Activated CD4-positive, alpha-beta T cell treated with anti-CD3 and anti-CD28 coated beads, Interleukin-2, amount 50 U/mL, for 24 hours (primary cell): ENCODE data around the gene DNAL1.
"Not testable (repeated sequence)": the region's sequence is repeated elsewhere in the genome, so short reads cannot be mapped to it uniquely, and the experiment has no call there.

Source experiments
- DNase-seq, 2 donors: peaks; one replicate each; pipeline ENCODE4 v3.0.0-alpha.2; 2020; ENCODE audit warnings: low read depth in 1 of 2, low spot score in 1 of 2

DNAL1 gene

GRCh38 chr14:73696466-73697400, 51.9 kb downstream of the DNAL1 start:
- no peak for DNase-seq

DNA sequence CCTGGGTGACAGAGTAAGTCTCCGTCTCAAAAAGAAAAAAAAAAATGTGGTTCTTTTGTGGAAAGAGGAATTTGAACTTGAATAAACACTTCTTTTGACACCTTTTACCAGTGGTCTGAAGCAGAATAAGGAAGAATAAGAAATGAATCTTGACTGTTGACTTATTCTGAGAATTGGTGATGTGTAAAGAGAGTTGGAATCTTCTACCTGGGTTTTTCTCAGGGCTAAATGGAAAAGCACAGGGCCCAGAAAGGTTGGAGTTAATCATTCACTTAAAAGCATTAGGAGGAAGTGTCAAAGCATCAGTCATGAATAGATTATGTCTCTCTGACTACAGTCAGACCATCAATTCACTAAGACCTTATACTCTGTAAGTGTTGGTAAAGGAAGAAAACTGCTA, 55.5 kb downstream of the DNAL1 start:
- no peak for DNase-seq

DNA sequence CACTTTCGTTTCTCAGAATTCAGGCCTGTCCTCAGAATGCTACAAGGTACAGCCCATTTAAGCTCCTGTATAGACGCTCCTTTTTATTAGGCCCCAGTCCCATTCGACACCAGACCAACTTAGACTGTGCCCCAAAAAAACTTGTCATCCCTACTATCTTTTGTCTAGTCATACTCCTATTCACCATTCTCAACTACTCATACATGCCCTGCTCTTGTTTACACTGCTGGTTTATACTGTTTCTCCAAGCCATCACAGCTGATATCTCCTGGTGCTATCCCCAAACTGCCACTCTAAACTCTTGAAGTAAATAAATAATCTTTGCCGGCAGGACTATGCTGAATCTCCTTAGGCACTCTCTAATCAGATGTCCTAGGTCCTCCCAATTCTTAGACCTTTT, 63.3 kb downstream of the DNAL1 start:
- DNase-seq: not testable (repeated sequence)

GRCh38 chr14:73709904-73710469, 65.2 kb downstream of the DNAL1 start:
- no peak for DNase-seq

- no peak for DNase-seq
These were observed 66.0 kb downstream of the DNAL1 start for GRCh38 chr14:73710737-73711136.

DNA sequence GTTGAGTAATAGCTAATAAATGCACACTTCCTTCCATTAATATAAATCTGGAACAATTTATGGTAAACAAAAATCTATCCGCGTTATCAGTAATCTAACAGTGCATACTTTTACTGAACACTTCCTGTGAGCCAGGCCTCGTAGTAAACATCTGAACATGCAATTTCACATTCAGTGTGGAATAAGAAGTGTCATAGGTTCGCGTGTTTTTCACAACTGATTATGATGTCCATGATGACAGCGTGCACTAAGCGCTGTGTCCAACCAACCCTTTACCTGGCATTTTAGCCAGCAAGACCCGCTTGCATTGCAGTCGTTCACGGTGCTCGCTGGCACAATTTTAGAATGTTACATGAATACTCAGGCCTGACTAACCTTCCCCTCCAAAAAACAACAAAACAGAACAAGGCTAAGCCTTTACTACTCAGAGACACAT, 67.3 kb downstream of the DNAL1 start:
- no peak for DNase-seq

GRCh38 chr14:73712540-73713180, 67.9 kb downstream of the DNAL1 start:
- no peak for DNase-seq

DNA sequence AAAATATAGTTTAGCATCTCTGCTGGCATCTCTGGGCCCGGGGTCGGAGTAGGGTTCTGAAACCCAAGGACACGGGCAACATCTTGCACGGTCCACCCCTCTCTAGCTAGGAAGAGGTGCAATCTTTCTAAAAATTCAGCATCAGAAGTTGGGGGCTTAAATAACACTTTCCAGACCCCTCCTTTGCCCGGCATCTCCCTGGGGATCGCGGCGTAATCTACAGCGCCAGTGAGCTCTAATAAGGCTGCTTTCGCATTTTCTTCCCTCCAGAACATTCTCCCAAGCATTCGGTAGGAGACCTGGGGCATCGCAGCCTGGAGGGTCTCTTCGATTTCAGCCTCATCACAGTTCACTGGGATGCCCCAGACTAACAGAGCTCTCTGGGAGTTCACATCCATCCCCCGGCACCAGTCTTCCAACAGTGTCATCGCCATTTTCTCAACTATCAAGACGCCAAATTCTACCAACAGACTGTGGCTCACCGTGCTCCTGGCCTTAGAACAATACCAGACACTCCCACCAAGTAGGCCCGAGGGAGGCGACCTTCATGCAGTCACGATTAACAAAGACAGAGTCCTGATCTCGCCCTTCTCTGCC, 68.5 kb downstream of the DNAL1 start:
- no peak for DNase-seq

DNA sequence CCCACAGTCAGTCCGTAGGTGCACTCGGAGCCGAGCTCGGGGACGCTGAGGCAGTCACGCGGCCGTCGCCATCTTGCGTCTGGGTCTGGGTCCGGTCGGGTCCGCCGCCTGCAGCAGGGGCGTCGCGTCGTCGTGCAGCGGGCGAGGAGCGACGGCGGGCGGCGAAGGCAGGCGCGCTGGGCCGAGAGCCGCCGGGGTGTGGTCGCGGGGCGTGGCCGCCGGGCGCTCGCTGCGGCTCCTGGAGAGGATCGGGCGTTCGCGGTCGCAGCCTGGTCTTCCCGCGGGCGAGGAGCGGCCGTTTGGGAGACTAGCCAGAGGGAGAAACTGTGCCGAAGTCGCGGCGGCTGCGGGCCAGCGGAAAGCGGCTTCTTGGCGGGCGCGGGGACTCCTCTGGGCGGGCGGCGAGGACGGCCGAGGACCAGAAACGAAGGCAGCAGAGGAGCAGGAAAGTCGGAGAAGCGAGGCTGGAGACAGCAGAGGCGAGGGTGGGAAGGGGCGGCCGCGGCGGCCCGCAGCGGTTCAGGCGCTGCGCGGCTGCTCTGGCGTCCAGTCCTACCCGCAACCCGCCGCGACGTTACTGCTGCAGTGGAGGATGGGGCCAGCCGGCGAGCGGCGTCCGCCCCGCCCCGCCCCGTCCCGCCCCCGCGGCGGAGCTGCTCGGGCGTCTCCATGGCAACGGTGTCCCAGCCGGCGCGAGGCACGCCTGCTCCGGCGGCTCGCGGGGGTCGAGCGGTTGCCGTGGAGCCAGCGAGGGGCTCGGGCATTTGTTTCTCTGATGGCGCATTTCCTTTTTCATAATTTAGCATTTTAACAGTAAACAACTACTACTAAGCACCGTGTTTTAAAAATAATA, 69.2 kb downstream of the DNAL1 start, which contains the start of gene PNMA1:
PNMA1 (minus strand) TSS at position 582 of the 853 bp plus-strand sequence. CDS start 745 bp downstream, outside the sequence.
- DNase-seq: peak; percentile 68 to 76

DNA sequence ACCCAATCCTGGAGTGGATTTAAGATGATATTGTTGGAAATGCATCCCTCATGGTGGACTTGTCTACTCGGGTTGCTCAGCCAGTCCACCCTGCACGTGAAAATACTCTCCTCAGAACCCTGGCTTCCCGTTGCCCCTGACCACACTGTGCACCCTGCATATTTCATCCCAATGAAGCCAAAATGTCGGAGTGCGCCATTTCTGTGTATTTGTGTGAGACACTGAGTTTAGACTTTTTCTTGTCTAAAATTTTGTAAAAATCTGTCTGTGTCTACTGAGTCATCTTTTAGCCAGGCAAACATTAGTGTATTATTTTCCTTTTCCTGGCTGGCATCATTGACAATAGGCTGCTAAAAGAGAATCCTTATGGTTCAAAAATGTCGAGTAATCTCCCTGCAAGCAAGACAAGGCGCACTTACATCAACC, 69.9 kb downstream of the DNAL1 start:
- no peak for DNase-seq

DNA sequence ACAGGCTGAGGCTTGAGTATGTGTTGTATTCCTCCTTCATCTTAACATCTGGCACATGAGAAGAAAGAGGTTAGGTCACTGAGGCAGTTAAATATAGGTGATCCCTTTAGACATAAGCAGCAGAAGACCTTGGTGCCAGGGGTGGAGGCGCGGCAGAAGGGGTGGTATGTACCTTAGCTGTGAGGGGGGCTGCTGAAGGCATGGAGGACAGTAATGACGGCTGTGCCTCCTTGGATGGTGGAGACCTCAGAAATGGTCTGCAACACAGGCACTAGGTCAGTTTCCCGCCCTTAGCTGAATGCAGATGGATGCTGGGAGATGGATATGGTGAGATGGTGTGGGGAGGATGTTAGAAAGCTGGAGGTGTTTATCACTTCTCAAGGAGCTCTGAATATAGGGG, 70.9 kb downstream of the DNAL1 start:
- DNase-seq: no peak

DNA sequence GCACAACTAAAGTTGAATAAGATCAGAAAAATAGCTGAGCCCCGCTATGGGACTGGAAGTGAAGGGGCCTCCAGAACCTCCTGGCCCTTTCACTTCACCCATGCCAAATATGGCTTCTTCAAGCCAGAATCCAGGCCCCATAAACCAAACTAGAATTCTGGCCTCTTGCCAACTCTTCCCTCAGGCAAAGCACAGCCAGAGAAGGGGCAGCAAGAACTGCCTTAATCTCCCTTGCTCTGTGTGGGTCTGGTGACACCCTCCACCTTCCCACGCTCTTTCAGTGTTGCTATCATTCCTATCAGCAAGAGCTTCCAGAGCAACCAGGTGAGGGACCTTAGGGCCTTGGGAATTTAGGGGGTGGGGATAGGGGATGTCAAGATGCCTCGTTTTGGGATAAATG, 72.5 kb downstream of the DNAL1 start:
- no peak for DNase-seq

DNA sequence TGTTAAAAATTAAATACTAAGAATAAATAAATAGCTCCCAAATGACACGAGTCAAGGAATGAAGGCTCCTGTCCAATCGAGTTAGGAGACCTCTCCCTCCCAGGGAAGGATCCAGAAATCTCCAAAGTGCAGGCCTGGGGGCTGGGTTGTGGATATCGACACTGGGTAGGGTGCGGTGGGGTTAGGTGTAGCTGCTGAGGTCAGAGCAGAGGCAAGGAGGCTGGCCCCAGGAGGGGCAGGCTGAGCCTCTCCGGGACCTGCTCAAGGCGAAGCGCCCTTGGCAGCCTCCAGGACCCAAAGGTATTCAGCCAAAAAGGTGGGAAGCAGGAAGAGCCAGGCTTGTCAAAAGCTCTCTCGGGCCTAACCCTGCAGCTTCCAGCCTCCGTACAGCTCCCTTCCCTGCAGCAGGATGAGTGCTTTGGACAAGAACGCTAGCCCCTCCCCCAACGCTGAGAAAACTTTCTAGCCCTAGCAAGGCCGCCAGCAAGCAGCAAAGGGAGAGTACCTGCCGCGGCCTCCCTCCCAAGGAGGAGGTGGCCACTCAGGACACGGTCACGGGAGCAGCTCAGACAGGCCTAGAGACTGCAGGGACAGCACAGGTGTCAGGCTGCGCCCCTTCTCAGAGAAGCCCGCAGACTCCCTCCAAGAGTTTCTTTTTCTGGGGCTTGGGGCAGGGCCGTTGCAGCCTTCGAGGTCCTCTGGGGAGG, 73.1 kb downstream of the DNAL1 start:
- no peak for DNase-seq

GRCh38 chr14:73718418-73719251, 73.8 kb downstream of the DNAL1 start:
- DNase-seq: no peak

GRCh38 chr14:73719361-73719760, 74.6 kb downstream of the DNAL1 start:
- no peak for DNase-seq

DNA sequence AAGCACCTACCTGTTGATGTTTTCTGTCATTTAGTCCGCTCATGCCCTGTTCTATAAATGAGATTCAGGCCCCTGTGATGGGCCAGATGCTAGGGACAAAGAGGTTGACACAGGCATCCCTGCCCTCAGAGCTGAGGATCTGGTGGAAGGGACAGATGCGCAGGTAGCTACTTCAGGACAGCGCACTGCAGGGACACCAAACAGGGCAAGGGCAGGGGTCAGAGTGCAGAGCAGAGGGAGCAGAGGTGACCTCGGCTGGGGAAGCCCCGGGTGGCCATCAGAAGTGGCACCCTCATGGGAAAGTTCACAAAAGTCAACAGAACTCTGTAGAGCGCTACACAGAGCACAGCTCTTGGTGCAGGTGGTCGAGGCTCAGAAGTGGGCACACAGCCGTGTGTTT, 75.0 kb downstream of the DNAL1 start:
- DNase-seq: no peak

GRCh38 chr14:73720636-73721035, 75.8 kb downstream of the DNAL1 start:
- no peak for DNase-seq

GRCh38 chr14:73721101-73721821, 76.5 kb downstream of the DNAL1 start:
- DNase-seq: no peak
